MCF 10A (cell line): ENCODE results near the gene ARHGAP12. TPM values are rescaled to one million over a fixed set of nuclear protein-coding genes. Genes with fewer than 3 reads are reported as not detected.
"Not testable (repeated sequence)": the region's sequence is repeated elsewhere in the genome, so short reads cannot be mapped to it uniquely, and the experiment has no call there.

ENCODE experiments used
- BruUV-seq: library from RNA; stranded (reverse); fragments of 400-500 nt; replicated peaks from 2 replicates; lab custom pipeline; 2021; lab: Mats Ljungman, UMichigan
- CTCF ChIA-PET: fragments of 300-600 bp; sonication (Branson Sonifier 250); formaldehyde crosslinking; extraction: SDS; loops from one replicate; lab custom pipeline; 2021; ENCODE audit warnings: antibody characterized with exemption, inconsistent platforms; lab: Yijun Ruan, JAX
- POLR2A ChIA-PET: fragments of 300-600, 350-650 bp; sonication (Branson Sonifier 250); formaldehyde crosslinking; extraction: SDS; loops from one replicate; lab custom pipeline; 2020; ENCODE audit warnings: antibody characterized with exemption, inconsistent platforms; lab: Yijun Ruan, JAX
- DNase-seq: peaks from one replicate; pipeline ENCODE4 v3.0.0-alpha.2; 2018; ENCODE audit not compliant: unreplicated experiment
- H3K27ac Mint-ChIP-seq: one replicate; pipeline ENCODE4 v1.8.0; 2022; ENCODE audit warnings: mild to moderate bottlenecking, low read depth, mixed read lengths; ENCODE audit not compliant: unreplicated experiment
- H3K27me3 Mint-ChIP-seq: one replicate; pipeline ENCODE4 v1.8.0; 2022; ENCODE audit warnings: mixed read lengths; ENCODE audit not compliant: insufficient read depth, unreplicated experiment
- H3K36me3 Mint-ChIP-seq: one replicate; pipeline ENCODE4 v1.8.0; 2022; ENCODE audit warnings: mild to moderate bottlenecking, moderate library complexity, mixed read lengths; ENCODE audit not compliant: insufficient read depth, unreplicated experiment
- H3K4me1 Mint-ChIP-seq: one replicate; pipeline ENCODE4 v1.8.0; 2022; ENCODE audit warnings: mixed read lengths; ENCODE audit not compliant: insufficient read depth, unreplicated experiment
- H3K4me3 Mint-ChIP-seq: one replicate; pipeline ENCODE4 v1.8.0; 2022; ENCODE audit warnings: mild to moderate bottlenecking, moderate library complexity, mixed read lengths; ENCODE audit not compliant: unreplicated experiment
- H3K9me3 Mint-ChIP-seq: one replicate; pipeline ENCODE4 v1.8.0; 2022; ENCODE audit warnings: mixed read lengths; ENCODE audit not compliant: unreplicated experiment
- intact Hi-C: fragments of 100-400 bp; cut with micrococcal nuclease; formaldehyde crosslinking; loops from 2 replicates; pipeline ENCODE4 v1.14.1; 2022
- total RNA-seq: library from RNA; stranded (reverse); gene quantifications from 2 replicates; pipeline ENCODE4 v1.2.3, GENCODE V29; 2022
- TF ChIP-seq, protein P1 (sequence below): fragments of 200-600 bp; IDR thresholded peaks from one replicate; pipeline ENCODE4 v1.8.0; 2022; ENCODE audit warnings: antibody characterized with exemption, mild to moderate bottlenecking; ENCODE audit not compliant: unreplicated experiment

The ARHGAP12 gene
- total RNA-seq, 1 experiment from 2014 or later: 26.0 TPM

DNA sequence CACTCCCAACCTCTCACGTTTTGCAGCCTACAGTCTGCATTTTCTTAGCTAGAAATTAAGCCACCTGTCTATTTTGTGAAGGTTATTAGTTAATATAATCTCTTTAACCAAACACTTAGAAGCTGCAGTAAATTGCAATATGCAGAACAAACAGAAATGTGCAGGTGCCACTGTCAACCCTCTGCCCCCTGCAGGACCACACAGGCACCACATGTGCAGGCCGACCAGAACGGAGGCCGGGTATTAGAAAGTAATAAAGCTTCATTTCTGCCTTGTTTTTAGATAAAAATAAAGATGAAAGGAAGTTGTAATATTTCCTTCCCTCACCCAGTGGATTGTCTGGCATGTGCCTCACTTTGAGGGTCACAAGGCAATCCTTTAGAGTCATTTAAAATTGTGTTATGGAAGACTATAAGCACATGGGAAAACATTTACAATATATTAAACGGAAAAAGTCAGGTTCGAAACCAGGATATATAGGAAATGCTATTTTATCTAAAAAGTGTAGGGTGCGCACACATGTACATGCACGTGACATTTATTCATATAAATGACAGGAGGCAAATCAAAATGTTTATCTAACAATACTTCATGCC, 158.2 kb downstream of the ARHGAP12 start:
- no peaks in the 10 kb centered on the region for H3K27me3 Mint-ChIP-seq
- H3K4me1 Mint-ChIP-seq: peaks cover 11% of the 10 kb centered on the region
- DNase-seq: peak; percentile 24
- CTCF ChIA-PET: interaction anchor here (0.6 to 1.2 kb wide), 3 partner anchors 260 to 1018 kb away, joined by 3 read pairs; no protein-coding TSS in a partner anchor
- H3K4me3 Mint-ChIP-seq: no peak overlapping the region
- POLR2A ChIA-PET: interaction anchor here (1.0 kb wide), 1 partner anchor 16 kb away, joined by 3 read pairs; no protein-coding TSS in a partner anchor
- TF ChIP-seq, protein P1, sequence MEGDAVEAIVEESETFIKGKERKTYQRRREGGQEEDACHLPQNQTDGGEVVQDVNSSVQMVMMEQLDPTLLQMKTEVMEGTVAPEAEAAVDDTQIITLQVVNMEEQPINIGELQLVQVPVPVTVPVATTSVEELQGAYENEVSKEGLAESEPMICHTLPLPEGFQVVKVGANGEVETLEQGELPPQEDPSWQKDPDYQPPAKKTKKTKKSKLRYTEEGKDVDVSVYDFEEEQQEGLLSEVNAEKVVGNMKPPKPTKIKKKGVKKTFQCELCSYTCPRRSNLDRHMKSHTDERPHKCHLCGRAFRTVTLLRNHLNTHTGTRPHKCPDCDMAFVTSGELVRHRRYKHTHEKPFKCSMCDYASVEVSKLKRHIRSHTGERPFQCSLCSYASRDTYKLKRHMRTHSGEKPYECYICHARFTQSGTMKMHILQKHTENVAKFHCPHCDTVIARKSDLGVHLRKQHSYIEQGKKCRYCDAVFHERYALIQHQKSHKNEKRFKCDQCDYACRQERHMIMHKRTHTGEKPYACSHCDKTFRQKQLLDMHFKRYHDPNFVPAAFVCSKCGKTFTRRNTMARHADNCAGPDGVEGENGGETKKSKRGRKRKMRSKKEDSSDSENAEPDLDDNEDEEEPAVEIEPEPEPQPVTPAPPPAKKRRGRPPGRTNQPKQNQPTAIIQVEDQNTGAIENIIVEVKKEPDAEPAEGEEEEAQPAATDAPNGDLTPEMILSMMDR: peak; percentile 41
- intact Hi-C loops: no loop called here
- H3K9me3 Mint-ChIP-seq: no peaks in the 10 kb centered on the region
- BruUV-seq: no TSS peak
- H3K36me3 Mint-ChIP-seq: no peaks in the 10 kb centered on the region
- H3K27ac Mint-ChIP-seq: no peak overlapping the region

DNA sequence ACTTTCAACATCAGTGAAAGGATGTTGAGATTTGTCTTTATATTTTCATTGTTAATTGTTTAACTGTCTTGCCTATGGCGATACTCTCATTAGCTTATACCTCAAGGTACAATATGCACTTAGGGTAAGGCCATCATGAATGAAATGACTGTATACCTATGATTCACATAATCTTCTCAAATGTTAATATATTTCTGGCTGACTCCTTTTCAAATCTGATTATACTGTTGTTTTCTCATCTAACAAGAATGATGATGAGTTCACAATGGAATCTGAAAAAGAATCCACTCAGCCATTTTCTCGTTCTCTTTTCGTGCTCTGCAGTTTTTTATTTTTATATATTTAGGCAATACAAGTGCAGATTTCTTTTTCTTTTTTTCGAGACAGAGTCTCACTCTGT, 159.1 kb downstream of the ARHGAP12 start:
- H3K27me3 Mint-ChIP-seq: no peaks in the 10 kb centered on the region
- no peaks in the 10 kb centered on the region for H3K9me3 Mint-ChIP-seq
- CTCF ChIA-PET: interaction anchor here (0.6 to 1.2 kb wide), 3 partner anchors 259 to 1017 kb away, joined by 3 read pairs; no protein-coding TSS in a partner anchor
- H3K36me3 Mint-ChIP-seq: no peaks in the 10 kb centered on the region
- H3K27ac Mint-ChIP-seq: no peak overlapping the region
- DNase-seq: peak; percentile 7
- POLR2A ChIA-PET: interaction anchor here (1.0 kb wide), 1 partner anchor 17 kb away, joined by 3 read pairs; no protein-coding TSS in a partner anchor
- intact Hi-C loops: no loop called here
- peaks cover 11% of the 10 kb centered on the region for H3K4me1 Mint-ChIP-seq
- no TSS peak for BruUV-seq
- TF ChIP-seq, protein P1: no peak
- H3K4me3 Mint-ChIP-seq: no peak overlapping the region

DNA sequence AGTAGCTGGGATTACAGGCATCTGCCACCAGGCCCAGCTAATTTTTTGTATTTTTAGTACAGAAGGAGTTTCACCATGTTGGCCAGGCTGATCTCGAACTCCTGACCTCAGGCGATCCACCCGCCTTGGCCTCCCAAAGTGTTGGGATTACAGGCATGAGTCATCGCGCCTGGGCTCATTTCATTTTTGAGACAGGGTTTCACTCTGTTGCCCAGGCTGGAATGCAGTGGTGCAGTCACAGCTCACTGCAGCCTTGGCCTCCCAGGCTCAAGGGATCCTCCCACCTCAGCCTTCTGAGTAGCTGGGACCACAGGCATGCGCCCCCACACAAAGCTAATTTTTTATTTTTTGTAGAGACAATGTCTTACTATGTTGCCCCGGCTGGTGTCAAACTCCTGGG, 159.7 kb downstream of the ARHGAP12 start:
- H3K4me3 Mint-ChIP-seq, intact Hi-C loops, H3K36me3 Mint-ChIP-seq, BruUV-seq, H3K27ac Mint-ChIP-seq, POLR2A ChIA-PET, H3K9me3 Mint-ChIP-seq, H3K27me3 Mint-ChIP-seq, CTCF ChIA-PET: not testable (repeated sequence)
- H3K4me1 Mint-ChIP-seq: peaks cover 11% of the 10 kb centered on the region
- DNase-seq: peak; percentile 29

DNA sequence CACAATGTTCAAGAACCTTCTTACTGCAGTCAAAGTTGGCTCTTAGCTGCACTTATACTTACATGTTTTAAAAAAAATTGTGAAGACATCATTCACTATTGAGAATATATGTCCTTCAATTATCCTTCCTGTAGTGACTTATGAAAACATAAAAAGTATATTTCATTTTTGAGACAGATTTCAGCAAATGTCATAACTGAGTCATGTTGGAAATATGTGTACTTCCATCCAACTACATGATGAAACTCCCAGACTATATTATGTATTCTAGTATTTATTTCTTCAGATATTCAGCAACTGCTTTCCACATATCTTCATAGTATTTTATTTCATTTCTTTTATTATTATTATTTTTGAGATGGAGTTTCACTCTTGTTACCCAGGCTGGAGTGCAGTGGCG, 160.2 kb downstream of the ARHGAP12 start:
- peak; percentile 51 for DNase-seq
- no peaks in the 10 kb centered on the region for H3K36me3 Mint-ChIP-seq
- no peak overlapping the region for H3K4me3 Mint-ChIP-seq
- no TSS peak for BruUV-seq
- POLR2A ChIA-PET: no interaction called here
- CTCF ChIA-PET: no interaction called here
- intact Hi-C loops: no loop called here
- TF ChIP-seq, protein P1: no peak
- H3K27ac Mint-ChIP-seq: no peak overlapping the region
- no peaks in the 10 kb centered on the region for H3K9me3 Mint-ChIP-seq
- H3K4me1 Mint-ChIP-seq: peaks cover 11% of the 10 kb centered on the region
- H3K27me3 Mint-ChIP-seq: no peaks in the 10 kb centered on the region
